RPMI7951 (cell line): ENCODE measurements around the gene REX1BD. TPM values are rescaled to one million over a fixed set of nuclear protein-coding genes. Genes with fewer than 3 reads are reported as not detected.

ENCODE experiments used
- DNase-seq: peaks from one replicate; pipeline ENCODE4 v3.0.0-alpha.2; 2012; ENCODE audit warnings: low read depth
- total RNA-seq: library from RNA; depleted of rRNA; stranded (reverse); fragments of >200 nt; shearing (Covaris generic); gene quantifications from 2 replicates; pipeline ENCODE4 v1.2.3, GENCODE V29; 2014

REX1BD gene
- total RNA-seq, 1 experiment from 2014 or later, result 84.0 TPM

DNA sequence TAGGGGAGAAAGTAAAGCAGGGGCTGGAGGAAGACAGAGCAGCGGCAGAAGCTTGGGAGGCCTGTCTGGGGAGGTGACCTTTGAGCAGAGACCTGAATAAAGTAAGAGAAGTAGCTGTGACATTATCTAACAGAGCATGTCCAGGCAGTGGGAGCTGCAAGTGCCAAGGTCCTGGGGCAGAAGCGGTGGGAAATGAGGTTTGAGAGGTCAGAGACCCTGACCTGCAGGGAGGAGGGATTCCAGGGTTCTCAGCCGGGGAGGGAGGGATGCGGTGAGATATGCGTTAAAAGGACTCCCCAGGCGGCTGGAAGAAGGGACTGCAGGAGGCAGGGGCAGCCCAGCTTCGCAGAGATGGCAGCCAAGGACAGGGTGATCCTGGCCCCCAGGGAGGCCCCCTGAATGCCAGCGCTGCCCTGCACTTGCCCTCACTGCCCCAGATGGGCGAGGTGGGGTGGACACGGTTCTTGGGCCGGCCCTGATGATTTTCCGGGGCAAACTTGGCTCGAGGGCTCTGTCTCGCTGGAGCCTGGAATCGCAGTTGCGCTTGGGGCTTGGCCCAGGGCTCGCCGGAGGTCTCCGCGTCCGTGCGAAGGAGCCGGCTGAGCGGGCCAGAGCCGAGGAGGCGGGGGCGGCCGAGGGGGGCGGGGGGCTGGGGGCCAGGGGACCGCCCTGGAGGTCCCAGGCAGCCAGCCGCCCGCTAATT, 14.8 kb downstream of the REX1BD start:
- DNase-seq, result no peak

DNA sequence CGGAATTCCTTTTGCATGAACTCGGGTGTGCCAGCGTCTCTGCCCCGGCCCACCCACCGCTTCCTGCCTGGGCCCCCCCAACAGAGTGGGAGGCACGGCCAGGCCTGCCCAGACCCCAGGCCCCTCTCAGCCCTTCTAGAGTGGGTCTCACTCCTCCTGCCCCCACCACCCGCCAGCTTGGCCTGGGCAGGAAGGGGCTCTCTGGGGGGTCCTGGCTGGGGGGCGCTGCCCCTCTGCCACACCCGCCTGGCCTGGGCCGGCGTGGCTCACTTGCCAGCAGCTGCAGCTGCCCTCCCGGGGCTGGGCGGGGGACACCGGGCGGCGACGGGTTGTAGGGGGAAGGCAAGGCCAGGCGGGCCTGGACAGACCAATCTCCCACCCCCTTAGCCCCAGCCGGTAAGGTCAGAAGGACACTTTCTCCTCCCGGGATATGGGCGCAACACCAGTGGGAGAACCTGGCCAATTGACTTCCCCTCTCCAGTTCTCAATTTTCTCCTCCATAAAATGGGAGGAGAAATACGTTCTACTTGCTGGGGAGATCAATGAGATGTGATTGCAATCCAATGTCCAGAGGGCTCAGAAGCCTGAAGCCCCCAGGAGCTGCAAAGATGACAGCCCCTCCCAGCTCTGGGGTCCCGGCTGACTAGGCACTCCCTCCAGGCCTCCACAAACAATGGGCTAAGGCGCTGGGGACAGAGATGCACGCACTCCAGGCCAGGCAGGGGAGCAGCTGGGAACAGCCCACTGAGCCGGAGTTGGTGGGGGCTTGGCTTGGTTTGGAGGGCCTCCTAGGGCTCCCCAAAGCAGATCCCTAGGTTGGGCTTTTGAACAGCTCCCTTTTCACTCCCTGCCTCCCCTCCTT, 15.6 kb downstream of the REX1BD start:
- no peak for DNase-seq

DNA sequence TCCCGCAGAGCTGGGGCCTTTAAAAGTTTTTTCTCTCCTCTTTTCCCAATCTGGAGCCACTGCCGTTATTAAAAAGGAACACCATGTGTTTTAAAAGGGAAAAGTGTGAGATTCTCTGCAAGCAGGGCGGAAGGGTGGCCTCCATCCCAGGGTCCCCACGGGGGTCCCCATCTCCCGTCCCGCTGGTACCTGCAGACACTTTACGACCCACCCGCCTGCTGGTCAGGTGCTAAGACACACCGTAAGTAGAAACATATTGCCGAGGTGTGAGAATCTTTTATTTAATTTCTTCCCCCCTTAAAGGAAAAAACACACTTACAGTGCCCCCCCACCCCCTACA, 16.2 kb downstream of the REX1BD start:
- no peak for DNase-seq

DNA sequence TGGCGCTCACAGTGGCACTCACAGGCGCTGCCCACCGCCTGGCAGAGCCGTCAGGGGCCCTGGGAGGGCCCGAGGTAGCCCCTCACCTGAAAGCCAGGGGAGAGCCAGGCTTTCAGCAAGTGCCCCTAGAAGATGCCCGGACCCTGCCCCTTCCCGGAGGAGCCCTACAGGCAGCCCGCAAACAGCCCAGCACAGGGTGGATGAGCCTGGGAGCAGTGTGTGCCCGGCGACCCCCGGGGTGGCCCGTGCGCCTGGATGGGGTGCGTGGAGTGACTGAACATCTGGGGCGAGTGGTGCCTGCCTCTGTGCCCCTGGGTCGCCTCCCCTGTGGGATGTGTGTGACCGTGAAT, 16.6 kb downstream of the REX1BD start:
- DNase-seq, result no peak

DNA sequence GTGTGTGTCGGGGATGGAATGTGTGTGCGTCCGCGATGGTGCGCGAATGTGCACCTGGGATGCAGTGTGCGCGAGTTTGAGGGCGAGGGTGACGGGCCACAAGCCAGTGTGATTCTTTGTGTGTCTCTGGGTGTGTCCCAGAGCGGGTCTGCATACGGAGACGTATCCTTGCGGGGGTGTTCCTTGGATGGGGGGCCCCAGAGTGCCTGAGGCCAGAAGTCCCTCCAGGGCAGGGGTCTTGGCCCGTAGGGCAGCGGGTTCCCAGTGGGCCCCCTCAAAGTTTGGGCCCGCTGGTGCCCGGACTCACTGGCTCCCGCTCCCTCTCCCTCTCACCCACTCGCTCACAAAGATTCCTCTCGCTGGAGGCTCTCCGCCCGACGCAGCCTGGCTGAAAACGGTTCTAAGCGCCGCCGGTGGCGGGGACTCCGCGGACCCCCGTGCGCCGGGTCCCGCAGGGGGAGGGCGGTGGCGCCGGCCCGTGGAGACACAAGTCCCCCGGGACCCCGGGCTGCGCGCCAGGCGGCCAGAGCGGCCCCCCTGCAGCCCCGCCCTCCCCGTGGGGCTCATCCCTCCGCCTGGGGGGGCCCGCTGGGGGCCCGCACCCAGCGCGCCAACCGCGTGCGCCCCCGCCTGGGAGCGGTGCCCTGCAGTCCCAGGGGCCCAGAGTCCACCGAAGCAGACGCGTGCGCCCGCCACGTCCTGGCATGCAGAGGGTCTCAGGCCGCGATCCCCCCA, 17.1 kb downstream of the REX1BD start:
- DNase-seq, result no peak

DNA sequence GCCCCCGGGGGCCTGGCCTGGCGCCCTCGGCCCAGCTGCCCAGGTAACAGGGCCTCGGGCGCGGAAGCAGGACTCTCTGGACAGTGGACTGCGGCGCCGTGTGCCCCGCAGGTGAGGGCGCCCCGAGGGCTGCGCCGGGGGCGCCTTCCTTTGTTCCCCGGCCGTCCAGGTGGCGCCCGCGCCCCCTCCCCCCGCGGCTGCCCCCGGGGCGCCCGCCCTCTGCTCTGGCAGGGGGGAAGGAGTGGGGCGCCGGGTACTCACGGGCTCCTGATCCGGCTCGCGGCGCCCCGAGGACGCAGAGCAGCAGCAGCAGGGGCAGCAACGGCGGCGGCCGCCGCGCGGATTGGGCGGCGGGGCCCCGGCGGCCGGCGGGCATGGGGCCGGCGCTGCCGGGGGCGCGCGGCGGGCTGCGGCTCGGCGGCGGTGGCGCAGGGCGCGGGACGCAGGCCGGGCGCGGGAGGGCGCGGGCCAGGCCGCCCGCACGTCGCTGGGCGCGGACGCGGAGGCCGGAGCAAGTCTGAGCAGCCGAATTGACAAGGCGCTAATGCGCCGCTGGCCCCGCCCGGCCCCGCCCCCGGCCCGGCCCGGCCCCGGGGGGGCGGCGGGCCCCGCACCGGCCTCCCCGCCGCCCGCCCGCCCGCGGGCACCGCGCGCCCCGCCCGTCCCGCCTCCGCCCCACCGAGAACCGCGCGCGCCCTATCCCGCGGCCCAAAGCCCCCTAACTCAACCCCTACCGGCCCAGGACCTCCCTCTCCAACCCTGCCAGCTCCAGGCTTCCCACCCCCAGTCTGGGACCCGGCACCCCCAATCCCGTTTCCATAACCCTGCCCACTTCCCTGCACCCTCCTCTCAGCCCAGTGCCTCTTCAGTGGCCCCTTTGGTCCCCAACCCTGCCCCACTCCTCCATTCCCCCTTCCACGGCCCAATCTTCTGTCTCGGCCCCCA, 18.0 kb downstream of the REX1BD start, which contains the start of gene CRLF1:
Gene CRLF1, minus strand, starts transcription at position 519 of the 945 bp plus-strand sequence. Its CDS starts 143 bp downstream, at position 376.
- no peak for DNase-seq

DNA sequence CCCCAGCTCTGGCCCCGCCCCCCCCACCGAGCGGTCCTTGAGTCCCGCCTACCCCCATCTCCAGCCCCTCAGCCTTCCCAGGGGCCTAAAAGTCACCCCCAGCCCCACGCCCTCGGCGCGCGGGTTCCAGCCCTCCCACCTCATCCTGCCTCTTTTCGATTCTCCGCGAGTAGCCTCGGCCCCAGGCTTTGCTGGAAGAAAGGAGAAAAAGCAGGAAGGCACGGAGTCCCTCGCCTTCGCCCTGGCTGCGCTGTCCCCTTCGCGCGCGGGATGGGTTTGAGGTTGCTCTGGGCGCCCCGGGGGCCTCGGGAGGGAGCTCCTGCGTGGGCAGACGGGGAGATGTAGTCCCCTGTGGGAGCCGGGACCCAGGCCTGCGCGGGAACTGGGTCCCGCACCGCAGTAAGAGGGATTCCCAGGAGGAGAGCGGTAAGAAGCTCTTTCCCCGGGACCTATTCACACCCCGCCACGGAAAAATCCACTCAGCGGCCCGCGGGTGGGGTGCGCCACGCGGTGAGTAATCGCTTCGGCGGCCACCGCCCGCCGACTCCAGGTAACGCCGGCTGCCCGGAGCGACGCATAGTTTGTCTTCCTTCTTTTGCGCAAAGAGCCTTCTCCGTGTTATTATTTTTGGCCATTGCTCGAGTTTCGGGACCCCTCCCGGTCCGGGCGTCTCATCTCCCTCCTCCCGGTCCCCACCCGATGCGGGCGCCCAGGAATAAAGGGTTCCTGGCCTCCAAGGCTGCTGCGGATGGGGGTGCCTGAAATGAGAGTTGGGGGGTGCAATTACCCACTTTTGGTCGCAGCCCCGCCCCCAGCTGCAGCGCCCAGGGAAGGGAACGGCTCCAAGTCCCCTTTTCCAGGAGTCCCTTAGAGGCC, 18.9 kb downstream of the REX1BD start:
- no peak for DNase-seq

DNA sequence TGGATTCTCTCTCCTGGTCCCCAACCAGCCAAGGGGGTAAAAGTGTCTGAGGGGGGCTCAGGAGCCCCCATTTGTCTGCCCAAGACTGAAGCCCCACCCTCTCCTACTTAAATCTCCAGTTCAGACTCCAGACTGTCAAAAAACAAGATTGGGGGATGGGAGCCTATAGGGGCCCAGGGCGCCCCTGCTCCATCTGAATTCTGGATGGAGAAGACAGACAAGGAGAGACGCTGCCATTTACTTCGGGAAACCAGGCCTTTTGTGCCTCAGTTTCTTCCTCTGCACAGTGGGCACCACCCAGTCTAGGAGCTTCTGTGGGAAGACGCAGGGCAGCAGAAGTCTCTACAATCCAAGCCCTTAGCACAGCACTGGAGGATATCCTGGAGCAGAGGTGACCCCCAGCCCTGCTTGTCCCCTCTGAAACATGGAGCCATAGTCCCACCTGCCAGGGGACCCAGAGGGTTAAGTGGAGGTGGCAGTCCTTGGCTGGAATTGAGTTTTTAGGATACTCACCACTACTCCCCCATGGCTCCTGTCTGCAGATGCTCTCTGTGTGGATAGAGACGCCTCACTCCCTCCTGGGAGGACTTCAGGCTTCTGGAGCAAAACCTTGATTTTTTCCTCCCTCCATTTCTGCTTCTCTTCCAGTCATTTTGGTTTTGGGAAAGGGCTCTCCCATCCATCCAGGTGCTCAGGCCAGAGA, 19.7 kb downstream of the REX1BD start:
- DNase-seq, result no peak

DNA sequence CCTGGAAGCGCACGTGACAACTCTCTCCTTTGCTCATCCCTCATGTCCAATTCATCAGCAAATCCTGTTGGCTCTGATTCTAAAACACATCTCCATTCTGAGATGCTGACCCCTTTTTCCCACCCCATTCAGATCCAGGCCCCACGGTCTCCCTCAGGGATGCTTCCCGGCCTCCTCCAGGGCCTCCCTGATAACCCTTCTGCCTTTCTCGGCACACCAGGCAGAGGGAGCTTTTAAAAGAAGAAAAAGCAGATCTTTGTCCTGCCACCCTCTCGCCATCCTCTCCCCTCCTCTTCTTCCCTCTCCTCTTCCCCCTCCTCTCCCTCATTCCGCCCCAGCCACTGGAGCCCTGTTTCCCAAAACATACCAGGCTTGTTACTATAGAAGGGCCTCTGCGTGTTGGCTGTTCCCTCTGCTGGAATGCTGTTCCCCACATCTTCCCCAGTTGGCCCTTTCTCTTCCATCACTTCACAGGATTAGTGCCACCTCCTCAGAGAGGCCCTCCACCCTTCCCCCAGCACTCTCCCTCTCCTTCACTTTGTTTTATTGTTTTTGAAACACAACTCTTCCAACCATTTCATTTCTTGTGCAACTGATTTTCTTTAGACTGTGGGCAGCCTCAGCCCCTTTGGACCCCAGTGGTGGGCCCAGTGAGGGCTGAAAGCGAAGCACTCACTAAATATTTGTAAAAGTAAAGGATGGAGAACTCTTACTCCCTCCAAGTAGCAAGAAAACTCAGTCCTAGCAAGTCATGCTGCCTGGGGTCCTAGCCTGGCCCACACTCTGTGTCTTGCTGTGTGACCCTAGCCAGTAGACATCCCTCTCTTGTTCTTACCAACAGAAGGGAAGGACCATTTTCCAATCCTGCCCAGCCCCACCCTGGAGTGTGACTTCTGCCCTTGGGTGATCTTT, 20.5 kb downstream of the REX1BD start:
- DNase-seq, result no peak

DNA sequence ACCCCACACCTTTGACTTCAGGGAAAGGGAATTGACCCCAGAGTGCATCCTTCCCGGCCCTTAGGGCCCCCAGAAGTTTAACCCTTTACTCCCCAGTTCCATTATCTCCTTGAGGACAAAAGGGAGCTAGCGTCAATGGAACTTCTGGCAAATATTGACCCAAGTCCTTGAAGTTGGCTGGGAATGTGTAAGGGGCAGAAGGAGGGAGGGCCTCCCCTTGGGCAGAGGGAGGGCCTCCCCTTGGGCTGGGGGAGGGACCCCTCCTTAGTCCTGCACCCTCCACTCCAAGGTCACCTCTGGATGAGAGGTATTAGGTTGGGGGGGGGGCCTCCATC, 21.1 kb downstream of the REX1BD start:
- no peak for DNase-seq

DNA sequence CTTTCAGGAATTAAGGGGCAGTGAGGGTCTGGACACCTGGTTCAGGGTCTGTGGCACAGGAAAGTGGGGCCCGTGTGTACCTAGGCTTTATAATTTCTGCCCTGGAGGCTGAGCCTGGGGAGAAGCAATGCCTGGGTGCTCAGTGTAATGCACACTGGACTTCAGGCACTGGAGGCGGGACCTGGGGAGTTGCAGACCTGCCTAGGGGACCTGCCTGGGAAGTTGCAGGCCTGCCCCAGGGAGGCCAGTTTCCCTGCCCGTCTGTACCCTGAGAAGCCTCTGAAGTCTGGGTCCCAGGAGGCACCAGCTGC, 21.6 kb downstream of the REX1BD start:
- DNase-seq, result no peak

DNA sequence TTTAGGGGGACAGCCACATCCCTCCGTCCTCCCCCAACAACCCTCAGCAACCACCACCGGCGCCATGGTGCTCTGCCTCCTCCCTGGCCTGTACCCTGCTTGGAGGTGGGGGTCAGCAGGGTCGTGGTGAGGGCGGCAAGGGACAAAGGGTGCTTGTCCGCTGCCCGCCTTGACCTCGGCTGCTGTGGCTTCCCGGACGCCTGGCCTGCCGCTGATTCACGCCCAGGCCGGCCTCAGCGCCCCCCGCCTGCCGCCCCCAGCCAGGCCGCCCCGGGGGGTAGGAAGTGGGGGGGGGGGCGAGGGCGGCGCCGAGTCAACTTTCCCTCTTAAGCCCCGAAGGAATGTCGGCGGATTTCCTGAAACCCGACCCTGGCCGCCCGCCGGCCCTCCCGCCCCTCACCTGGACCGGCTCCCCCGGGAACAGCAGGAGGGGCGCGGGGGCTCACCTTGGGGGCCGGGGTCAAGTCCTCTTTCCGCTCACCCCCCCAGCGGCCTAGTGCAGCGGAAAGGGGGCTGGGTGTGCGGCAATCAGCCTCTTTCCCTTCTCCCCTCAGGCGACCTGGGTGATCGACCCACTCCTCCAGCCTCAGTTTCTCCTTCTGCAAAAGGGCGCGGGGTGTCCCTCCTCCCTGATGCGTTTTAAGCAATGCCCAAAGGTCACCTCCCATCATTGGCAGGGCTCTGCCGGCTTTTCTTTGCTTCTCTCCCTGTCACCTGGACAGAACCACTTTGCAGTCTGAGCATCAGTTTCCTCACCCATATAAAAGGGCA, 22.1 kb downstream of the REX1BD start:
- DNase-seq, result no peak

DNA sequence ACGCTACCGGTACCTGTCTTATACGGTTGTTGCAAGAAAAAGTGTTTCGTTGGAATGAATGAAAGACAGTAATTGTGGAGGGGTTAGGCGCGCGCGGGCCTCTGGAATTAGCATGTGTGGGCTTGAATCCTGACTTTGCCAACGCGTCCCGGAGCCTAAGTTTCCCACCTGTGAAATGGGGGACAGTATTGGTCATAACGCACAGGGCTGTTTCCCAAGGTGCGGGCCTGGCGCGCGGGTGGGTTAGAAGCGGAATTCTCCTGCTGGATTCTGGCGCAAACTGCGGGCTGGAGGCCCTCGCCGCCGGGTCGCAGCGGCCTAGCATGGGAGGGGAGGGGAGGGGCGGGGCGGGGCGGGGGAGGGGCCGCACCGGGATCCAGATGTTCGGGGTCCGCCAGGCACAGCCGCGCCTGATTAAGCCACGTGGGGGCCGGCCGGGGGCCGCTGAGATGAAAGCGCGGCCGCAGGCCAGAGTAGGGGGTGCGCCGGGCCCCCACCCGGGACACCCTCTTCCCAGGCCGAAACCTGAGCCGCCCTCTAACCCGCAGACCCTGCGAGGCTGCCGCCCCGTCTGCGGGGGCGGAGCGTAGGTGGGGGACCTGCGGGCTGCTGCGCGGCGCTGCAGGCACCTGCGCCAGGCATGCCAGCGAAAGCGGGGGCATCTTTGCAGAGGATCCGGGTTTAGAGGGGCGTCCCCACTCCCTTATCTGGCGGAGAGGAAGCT, 22.9 kb downstream of the REX1BD start:
- DNase-seq, result no peak

DNA sequence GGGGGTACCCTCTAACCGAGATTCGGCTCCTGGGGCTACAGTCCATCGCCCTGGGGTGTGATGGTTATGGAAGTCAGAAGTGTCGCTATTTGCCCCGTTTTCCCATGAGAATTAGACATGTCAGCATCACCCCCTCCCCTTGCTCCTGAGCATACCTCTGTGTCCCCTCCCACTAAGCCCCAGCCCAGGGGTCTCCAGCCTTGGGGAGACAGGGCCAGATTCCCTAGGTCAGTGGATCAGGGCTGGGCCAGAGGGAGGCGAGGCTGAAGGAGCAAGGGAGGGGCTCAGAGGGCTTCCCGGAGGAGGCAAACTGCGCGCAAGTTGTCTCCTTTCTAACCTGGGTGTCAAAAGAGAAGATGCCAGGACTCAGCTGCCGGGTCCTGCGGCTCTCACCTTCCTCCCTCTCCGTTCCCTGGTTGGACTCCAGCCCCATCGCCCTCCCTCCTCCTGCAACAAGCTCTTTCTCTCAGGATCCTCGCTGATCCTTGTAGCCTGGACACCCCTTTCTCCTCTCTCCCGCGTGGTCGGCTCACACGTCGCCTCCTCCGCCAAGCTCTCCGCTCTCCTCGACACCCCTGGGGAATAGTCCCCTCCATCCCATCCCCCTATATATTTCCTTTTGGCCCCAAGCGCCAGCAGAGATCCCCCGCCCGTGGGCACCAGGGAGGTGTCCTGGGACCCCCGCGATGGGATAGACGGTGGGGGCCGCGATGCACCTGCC, 23.6 kb downstream of the REX1BD start:
- no peak for DNase-seq

DNA sequence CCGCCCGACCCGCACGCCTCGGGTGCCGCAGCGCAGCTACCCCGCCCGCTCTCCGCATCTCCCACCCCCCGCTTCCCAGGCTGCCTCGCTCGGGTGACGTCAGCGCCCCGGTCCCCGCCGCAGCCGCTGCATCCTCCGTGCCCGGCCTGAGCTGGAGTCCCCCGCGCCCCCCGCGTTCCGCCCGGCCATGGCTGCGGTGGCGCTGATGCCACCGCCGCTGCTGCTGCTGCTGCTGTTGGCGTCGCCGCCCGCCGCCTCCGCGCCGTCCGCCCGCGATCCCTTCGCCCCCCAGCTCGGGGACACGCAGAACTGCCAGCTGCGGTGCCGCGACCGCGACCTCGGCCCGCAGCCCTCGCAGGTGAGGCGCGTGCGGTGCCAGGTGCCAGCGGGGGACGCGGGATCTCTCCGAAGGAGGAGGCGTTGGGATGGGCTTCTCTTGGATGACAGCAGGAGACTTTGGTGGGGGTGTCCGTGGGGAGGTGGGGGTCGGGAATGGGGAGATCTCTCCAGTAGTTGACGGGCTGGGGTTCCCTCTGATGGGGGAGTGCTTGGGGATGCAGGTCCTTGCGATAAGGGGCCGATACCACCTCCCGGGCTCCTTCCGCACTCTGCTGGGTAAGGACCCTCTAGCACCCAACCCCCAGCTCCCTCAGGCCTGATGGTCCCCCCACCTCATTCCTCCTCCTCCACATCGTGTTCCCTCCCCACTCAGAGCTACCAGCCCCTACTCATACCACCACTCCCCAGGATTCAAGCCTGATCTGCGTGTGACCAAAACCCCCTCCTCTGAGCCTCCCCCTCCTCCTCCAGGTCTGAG, 24.4 kb downstream of the REX1BD start, which contains the start of gene TMEM59L:
Gene TMEM59L, plus strand, starts transcription at position 99 of the 817 bp plus-strand sequence. Its CDS starts 89 bp downstream, at position 188.
- DNase-seq, result no peak
